ENCODE results near the gene EPM2A.

- TF ChIP-seq POLR2A (IDR thresholded peaks at IDR 0.05; ENCODE audit: low read depth, low read length), result no peak
- no peak for TF ChIP-seq EP300 (IDR thresholded peaks at IDR 0.05; ENCODE audit: borderline replicate concordance in 1 of 2, control insufficient read depth in 1 of 2, low read depth in 2 of 2, low read length in 2 of 2)
- no peak for TF ChIP-seq ZNF384 (IDR thresholded peaks at IDR 0.05; ENCODE audit: borderline replicate concordance, low read depth, low read length)
- no peak for TF ChIP-seq CTCF (IDR thresholded peaks at IDR 0.05 in 2 of 3, conservative IDR thresholded peaks at IDR 0.05 in 1 of 3; ENCODE audit: control insufficient read depth in 2 of 3, extremely low read depth in 1 of 3, insufficient read depth in 1 of 3, low read depth in 3 of 3, low read length in 3 of 3)
These were observed 9.3 kb upstream of the EPM2A start for GRCh38 chr6:145744619-145745018.
